ENCODE data around the gene MFF. TPM values are rescaled to one million over a fixed set of nuclear protein-coding genes. Genes with fewer than 3 reads are reported as not detected.

MFF gene, protein sequence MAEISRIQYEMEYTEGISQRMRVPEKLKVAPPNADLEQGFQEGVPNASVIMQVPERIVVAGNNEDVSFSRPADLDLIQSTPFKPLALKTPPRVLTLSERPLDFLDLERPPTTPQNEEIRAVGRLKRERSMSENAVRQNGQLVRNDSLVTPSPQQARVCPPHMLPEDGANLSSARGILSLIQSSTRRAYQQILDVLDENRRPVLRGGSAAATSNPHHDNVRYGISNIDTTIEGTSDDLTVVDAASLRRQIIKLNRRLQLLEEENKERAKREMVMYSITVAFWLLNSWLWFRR
- 100 to 1,000 TPM in 3 of 4 donors, 10 to 100 TPM in 1; 94.5 to 151 (median 131) TPM for total RNA-seq

- Histone ChIP-seq H3K4me3 (peak within 1 kb of the TSS; percentile 92 to 100 (median 95)), H3K36me3 (peaks cover 0 to 3% of the 10 kb centered on the region in 2 donors), H3K27me3 (no peaks in the 10 kb centered on the region), H3K27ac (peak within 1 kb of the TSS; percentile 93 to 99 (median 96)), H3K4me1 (peaks cover 19 to 25% of the 10 kb centered on the region in 2 donors), H3K9me3 (no peaks in the 10 kb centered on the region)
- DNase-seq, result peak; percentile 90 to 91
- intact Hi-C loops (cut with DNase I; ENCODE audit: low total_unique reads) (loop anchor here (1.0 to 5.0 kb wide), 2 partner anchors 16 to 193 kb away; no protein-coding TSS in a partner anchor), in situ Hi-C loops (cut with MboI; ENCODE audit: low sequenced_read_pairs in 4 of 4) (no loop called here)
- ATAC-seq, result peak; percentile 98
- TF ChIP-seq POLR2A (IDR thresholded peaks at IDR 0.05) (peak; percentile 79 to 87), CTCF (IDR thresholded peaks at IDR 0.05 in 4 of 5, conservative IDR thresholded peaks at IDR 0.05 in 1 of 5) (peak; percentile 5 to 38 (median 27))
Measured at GRCh38 chr2:227324995-227325838, at the start of gene MFF. Gene MFF, plus strand, starts transcription at chr2:227325251. Its CDS starts 5,415 bp downstream, at chr2:227330666.

DNA sequence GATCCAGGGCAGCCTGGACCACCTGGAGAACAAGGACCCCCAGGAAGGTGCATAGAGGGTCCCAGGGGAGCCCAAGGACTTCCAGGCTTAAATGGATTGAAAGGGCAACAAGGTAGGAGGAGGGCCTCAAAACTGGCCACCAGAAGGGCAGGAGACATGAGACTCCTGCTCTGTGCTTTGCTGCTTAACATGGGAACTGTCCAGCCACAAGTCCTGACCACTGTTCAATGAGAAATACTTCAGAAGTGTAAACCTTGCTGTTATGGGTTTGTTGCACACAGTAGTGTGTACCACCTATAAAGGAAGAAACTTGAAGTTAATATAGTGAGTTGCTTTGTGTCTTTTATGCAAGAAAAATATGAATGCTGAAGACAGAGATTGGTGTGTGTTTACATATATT, 44.2 kb upstream of the MFF start:
- no peak for ATAC-seq
- in situ Hi-C loops (cut with MboI; ENCODE audit: low sequenced_read_pairs in 4 of 4), result no loop called here
- Histone ChIP-seq H3K9me3 (no peaks in the 10 kb centered on the region), H3K4me3 (no peak overlapping the region), H3K4me1 (no peaks in the 10 kb centered on the region), H3K27me3 (no peaks in the 10 kb centered on the region), H3K36me3 (peaks cover 0 to 65% of the 10 kb centered on the region in 2 donors), H3K27ac (no peak overlapping the region)
- DNase-seq, result no peak
- TF ChIP-seq CTCF (IDR thresholded peaks at IDR 0.05 in 4 of 5, conservative IDR thresholded peaks at IDR 0.05 in 1 of 5) (no peak), POLR2A (IDR thresholded peaks at IDR 0.05) (no peak)
- intact Hi-C loops (cut with DNase I; ENCODE audit: low total_unique reads), result no loop called here

DNA sequence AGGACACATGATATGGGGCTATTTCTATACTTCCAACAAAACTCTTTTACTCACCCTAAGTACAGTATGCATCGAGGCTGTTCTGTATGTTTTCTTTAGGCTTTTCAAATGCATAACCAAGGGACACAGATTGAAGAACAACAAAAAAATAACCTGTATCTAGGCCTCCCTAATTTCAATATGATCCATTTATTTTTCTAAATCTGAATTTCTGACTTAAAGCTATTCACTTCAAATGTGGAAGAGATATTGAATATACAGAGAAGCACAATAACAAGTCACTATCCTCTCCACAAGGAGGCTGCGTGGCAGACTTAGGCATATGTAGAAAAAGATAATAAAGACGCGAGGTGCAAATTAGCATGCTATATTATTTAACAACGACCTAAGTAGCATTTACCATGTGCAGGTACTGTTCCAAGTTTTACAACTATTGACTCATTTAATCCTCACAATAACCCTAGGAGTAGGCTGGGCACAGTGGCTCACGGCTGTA, 39.3 kb upstream of the MFF start:
- Histone ChIP-seq H3K27me3 (no peaks in the 10 kb centered on the region), H3K36me3 (peaks cover 0 to 72% of the 10 kb centered on the region in 2 donors), H3K4me1 (no peaks in the 10 kb centered on the region), H3K9me3 (no peaks in the 10 kb centered on the region), H3K4me3 (no peak overlapping the region), H3K27ac (no peak overlapping the region)
- intact Hi-C loops (cut with DNase I; ENCODE audit: low total_unique reads), result no loop called here
- in situ Hi-C loops (cut with MboI; ENCODE audit: low sequenced_read_pairs in 4 of 4), result no loop called here
- no peak for TF ChIP-seq CTCF (IDR thresholded peaks at IDR 0.05 in 4 of 5, conservative IDR thresholded peaks at IDR 0.05 in 1 of 5)
- no peak for TF ChIP-seq POLR2A (IDR thresholded peaks at IDR 0.05)
- DNase-seq, result no peak
- ATAC-seq, result no peak

- no peaks in the 10 kb centered on the region for H3K9me3 ChIP-seq
- H3K36me3 ChIP-seq, result peaks cover 0 to 62% of the 10 kb centered on the region in 2 donors
- no peak for TF ChIP-seq CTCF (IDR thresholded peaks at IDR 0.05 in 4 of 5, conservative IDR thresholded peaks at IDR 0.05 in 1 of 5)
- TF ChIP-seq POLR2A (IDR thresholded peaks at IDR 0.05), result no peak
- no peaks in the 10 kb centered on the region for H3K27me3 ChIP-seq
- no peak for ATAC-seq
- in situ Hi-C loops (cut with MboI; ENCODE audit: low sequenced_read_pairs in 4 of 4) (no loop called here), intact Hi-C loops (cut with DNase I; ENCODE audit: low total_unique reads) (no loop called here)
- H3K27ac ChIP-seq, result no peak overlapping the region
- H3K4me3 ChIP-seq, result no peak overlapping the region
- H3K4me1 ChIP-seq, result no peaks in the 10 kb centered on the region
- no peak for DNase-seq
Measured at GRCh38 chr2:227287771-227288170, 37.3 kb upstream of the MFF start.

All from gastrocnemius medialis (tissue), 4 donors.